WTC11 (cell line): ENCODE data around the gene ATF3. TPM values are rescaled to one million over a fixed set of nuclear protein-coding genes. Genes with fewer than 3 reads are reported as not detected.

ENCODE experiments used
- ATAC-seq: fragments of 200-7000 bp; cut with Tn5 transposase; 2 replicates; pipeline ENCODE4 v1.10.0; 2021; ENCODE audit warnings: mild to moderate bottlenecking, moderate library complexity
- Bru-seq: library from RNA; stranded (reverse); fragments of 400-500 nt; gene quantifications from one replicate; lab custom pipeline; 2021; lab: Mats Ljungman, UMichigan
- CTCF ChIA-PET: fragments of 300-600 bp; sonication (Branson Sonifier 250); formaldehyde crosslinking; loops from one replicate; lab custom pipeline; 2021; ENCODE audit warnings: antibody characterized with exemption; lab: Charles Lee
- POLR2A ChIA-PET: fragments of 350-600 bp; sonication (Branson Sonifier 250); formaldehyde crosslinking; loops from one replicate; lab custom pipeline; 2021; ENCODE audit warnings: antibody characterized with exemption; lab: Charles Lee
- DNase-seq: peaks from one replicate; pipeline ENCODE4 v3.0.0; 2021; ENCODE audit warnings: low spot score
- H3K27ac Mint-ChIP-seq: 2 replicates; pipeline ENCODE4 v1.8.0; 2021; ENCODE audit warnings: mixed read lengths
- H3K27me3 Mint-ChIP-seq: 2 replicates; pipeline ENCODE4 v1.8.0; 2021; ENCODE audit warnings: low read depth, mild to moderate bottlenecking, moderate library complexity, mixed read lengths
- H3K36me3 Mint-ChIP-seq: 2 replicates; pipeline ENCODE4 v1.8.0; 2021; ENCODE audit warnings: mixed read lengths
- H3K4me1 Mint-ChIP-seq: 2 replicates; pipeline ENCODE4 v1.8.0; 2022; ENCODE audit warnings: mixed read lengths
- H3K4me3 Mint-ChIP-seq: 2 replicates; pipeline ENCODE4 v1.8.0; 2021; ENCODE audit warnings: mild to moderate bottlenecking, moderate library complexity, mixed read lengths
- H3K9me3 Mint-ChIP-seq: 2 replicates; pipeline ENCODE4 v1.8.0; 2021; ENCODE audit warnings: mixed read lengths
- ARID4B ChIP-seq: sonication (generic); formaldehyde crosslinking; IDR thresholded peaks from 2 replicates; pipeline ENCODE4 v1.8.0; 2023; ENCODE audit warnings: missing genetic modification reagents, mild to moderate bottlenecking, borderline replicate concordance
- CDX4 ChIP-seq: fragments of 250-450 bp; sonication (Bioruptor Pico); IDR thresholded peaks from 2 replicates; pipeline ENCODE4 v1.9.0; 2021; ENCODE audit warnings: moderate library complexity, mild to moderate bottlenecking, inconsistent platforms, borderline replicate concordance
- EMX1 ChIP-seq: fragments of 250-450 bp; sonication (Bioruptor Pico); IDR thresholded peaks from 2 replicates; pipeline ENCODE4 v1.8.0; 2021; ENCODE audit warnings: mild to moderate bottlenecking
- FOXK1 ChIP-seq: sonication (generic); formaldehyde crosslinking; IDR thresholded peaks from 2 replicates; pipeline ENCODE4 v1.8.0; 2022; ENCODE audit warnings: mild to moderate bottlenecking, moderate library complexity, missing genetic modification reagents
- HMGA2 ChIP-seq: fragments of 250-450 bp; sonication (Bioruptor Pico); IDR thresholded peaks from 2 replicates; pipeline ENCODE4 v1.4.0; 2021; ENCODE audit warnings: mild to moderate bottlenecking, moderate library complexity
- MLX ChIP-seq: sonication (generic); formaldehyde crosslinking; IDR thresholded peaks from 2 replicates; pipeline ENCODE4 v1.8.1; 2023; ENCODE audit warnings: mild to moderate bottlenecking, missing genetic modification reagents, moderate library complexity
- NFATC4 ChIP-seq: fragments of 250-450 bp; sonication (Bioruptor Pico); IDR thresholded peaks from 2 replicates; pipeline ENCODE4 v1.9.0; 2021; ENCODE audit warnings: mild to moderate bottlenecking
- NFYB ChIP-seq: sonication (generic); formaldehyde crosslinking; conservative IDR thresholded peaks from 2 replicates; pipeline ENCODE4 v1.8.0; 2022; ENCODE audit warnings: low read depth, missing genetic modification reagents
- OVOL2 ChIP-seq: fragments of 250-450 bp; sonication (Bioruptor Pico); IDR thresholded peaks from 2 replicates; pipeline ENCODE4 v1.9.0; 2021; ENCODE audit warnings: mild to moderate bottlenecking, borderline replicate concordance
- SMAD3 ChIP-seq: sonication (generic); formaldehyde crosslinking; IDR thresholded peaks from 2 replicates; pipeline ENCODE4 v1.8.0; 2022; ENCODE audit warnings: missing genetic modification reagents, mild to moderate bottlenecking, borderline replicate concordance
- SMAD4 ChIP-seq: sonication (generic); formaldehyde crosslinking; IDR thresholded peaks from 2 replicates; pipeline ENCODE4 v1.8.0; 2022; ENCODE audit warnings: mild to moderate bottlenecking, missing genetic modification reagents
- TCF7 ChIP-seq: sonication (generic); formaldehyde crosslinking; IDR thresholded peaks from 2 replicates; pipeline ENCODE4 v1.8.0; 2022; ENCODE audit warnings: mild to moderate bottlenecking, low read depth, missing genetic modification reagents, moderate library complexity
- ZBTB21 ChIP-seq: sonication (generic); formaldehyde crosslinking; IDR thresholded peaks from 2 replicates; pipeline ENCODE4 v1.8.1; 2023; ENCODE audit warnings: mild to moderate bottlenecking, missing genetic modification reagents, borderline replicate concordance
- ZNF232 ChIP-seq: sonication (generic); formaldehyde crosslinking; IDR thresholded peaks from 2 replicates; pipeline ENCODE4 v1.8.0; 2022; ENCODE audit warnings: mild to moderate bottlenecking, missing genetic modification reagents
- long read RNA-seq, 3 experiments: library from RNA in 1 of 3; library from capped mRNA in 1 of 3; library from polyadenylated mRNA in 1 of 3; unstranded in 2 of 3; stranded (forward) in 1 of 3; transcript quantifications; one replicate each; pipeline ENCODE4 v2.0.0, GENCODE V29; 2021
- total RNA-seq: library from RNA; stranded (reverse); gene quantifications from 3 replicates; pipeline ENCODE4 v1.2.3, GENCODE V29; 2021
- TF ChIP-seq, protein P1 (sequence below): sonication (generic); formaldehyde crosslinking; IDR thresholded peaks from 2 replicates; pipeline ENCODE4 v1.8.1; 2022; ENCODE audit warnings: mild to moderate bottlenecking, moderate library complexity, missing genetic modification reagents
- TF ChIP-seq, protein P2 (sequence below): sonication (generic); formaldehyde crosslinking; IDR thresholded peaks from 2 replicates; pipeline ENCODE4 v1.8.0; 2022; ENCODE audit warnings: missing genetic modification reagents
- TF ChIP-seq, protein P3 (sequence below): sonication (generic); formaldehyde crosslinking; IDR thresholded peaks from 2 replicates; pipeline ENCODE4 v1.8.0; 2023; ENCODE audit warnings: mild to moderate bottlenecking, missing genetic modification reagents
- TF ChIP-seq, protein P4 (sequence below): sonication (generic); formaldehyde crosslinking; IDR thresholded peaks from 2 replicates; pipeline ENCODE4 v1.8.0; 2023; ENCODE audit warnings: missing genetic modification reagents
- TF ChIP-seq, protein P5 (sequence below): fragments of 200-600 bp; IDR thresholded peaks from 2 replicates; pipeline ENCODE4 v1.8.0; 2022; ENCODE audit warnings: antibody characterized with exemption

ATF3 gene
- 12.5 to 19.4 TPM (median 14.6 TPM) in 3 replicates for total RNA-seq
- Bru-seq, nascent RNA: percentile 55 among the genes with signal in this experiment
- long read RNA-seq, experiment 1, transcript ATF3-202 (4 exons, 2,033 nt): major isoform, 9 of 11 reads
- long read RNA-seq, experiment 1, partial matches to known transcripts: 0 of 11 reads
- long read RNA-seq, experiment 1, other reads (novel, unspliced or antisense): 2 of 11 reads
- long read RNA-seq, experiment 2, transcript ATF3-202 (4 exons, 2,033 nt): major isoform, 8 of 14 reads
- long read RNA-seq, experiment 2, partial matches to known transcripts: 2 of 14 reads
- long read RNA-seq, experiment 2, other reads (novel, unspliced or antisense): 4 of 14 reads
- long read RNA-seq, experiment 3: 0 reads

DNA sequence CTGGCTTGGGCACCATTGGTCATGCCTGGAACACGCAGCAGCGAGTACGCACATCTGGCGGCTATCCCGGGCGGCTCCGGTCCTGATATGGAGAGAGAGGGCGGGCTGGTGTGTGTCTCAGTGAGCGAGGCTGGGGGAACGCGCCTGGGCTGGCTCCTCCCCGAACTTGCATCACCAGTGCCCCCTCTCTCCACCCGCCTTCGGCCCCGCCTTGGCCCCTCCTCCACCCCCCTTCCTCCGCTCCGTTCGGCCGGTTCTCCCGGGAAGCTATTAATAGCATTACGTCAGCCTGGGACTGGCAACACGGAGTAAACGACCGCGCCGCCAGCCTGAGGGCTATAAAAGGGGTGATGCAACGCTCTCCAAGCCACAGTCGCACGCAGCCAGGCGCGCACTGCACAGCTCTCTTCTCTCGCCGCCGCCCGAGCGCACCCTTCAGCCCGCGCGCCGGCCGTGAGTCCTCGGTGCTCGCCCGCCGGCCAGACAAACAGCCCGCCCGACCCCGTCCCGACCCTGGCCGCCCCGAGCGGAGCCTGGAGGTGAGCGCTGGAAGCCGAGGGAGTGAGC, at the start of gene ATF3:
Gene ATF3 (plus strand): TSS at position 370 of the 567 bp plus-strand sequence. CDS start 6,261 bp downstream, outside the sequence.
- no peaks in the 10 kb centered on the region for H3K36me3 Mint-ChIP-seq
- H3K27ac Mint-ChIP-seq: peak within 1 kb of the TSS; percentile 49; the same call in 1 of the 2 replicates
- DNase-seq (peak; percentile 99), ATAC-seq (peak; percentile 84)
- H3K27me3 Mint-ChIP-seq: peaks cover 63% of the 10 kb centered on the region
- peak within 1 kb of the TSS; percentile 89 for H3K4me3 Mint-ChIP-seq
- ChIA-PET POLR2A (interaction anchor here (0.5 to 3.0 kb wide), 51 partner anchors 11 to 1067 kb away, joined by 3 to 52 read pairs (median 4); partner anchors contain the start of genes ANGEL2, DTL, FLVCR1 and INTS7), CTCF (interaction anchor here (0.6 to 2.3 kb wide), 18 partner anchors 11 to 351 kb away, joined by 3 to 21 read pairs (median 4); partner anchors contain the start of genes BATF3, NSL1 and TATDN3)
- peaks cover 63% of the 10 kb centered on the region for H3K4me1 Mint-ChIP-seq
- H3K9me3 Mint-ChIP-seq: no peaks in the 10 kb centered on the region
- TF ChIP-seq MLX (0 out of 2 replicates have a peak, but pooled peaks have one; percentile 33), NFATC4 (CRISPR knock-in tag) (peak; percentile 83), HMGA2 (no peak), TCF7 (no peak), NFYB (CRISPR knock-in tag) (no peak), SMAD3 (0 out of 2 replicates have a peak, but pooled peaks have one; percentile 17), FOXK1 (CRISPR knock-in tag) (peak; percentile 90), CDX4 (CRISPR knock-in tag) (no peak), ARID4B (CRISPR knock-in tag) (peak; percentile 23; the same call in 1 of the 2 replicates), OVOL2 (CRISPR knock-in tag) (no peak), ZBTB21 (CRISPR knock-in tag) (peak; percentile 83; the same call in 1 of the 2 replicates), ZNF232 (peak; percentile 87; the same call in 1 of the 2 replicates), SMAD4 (CRISPR knock-in tag) (no peak), EMX1 (CRISPR knock-in tag) (no peak)
- TF ChIP-seq, protein P1, sequence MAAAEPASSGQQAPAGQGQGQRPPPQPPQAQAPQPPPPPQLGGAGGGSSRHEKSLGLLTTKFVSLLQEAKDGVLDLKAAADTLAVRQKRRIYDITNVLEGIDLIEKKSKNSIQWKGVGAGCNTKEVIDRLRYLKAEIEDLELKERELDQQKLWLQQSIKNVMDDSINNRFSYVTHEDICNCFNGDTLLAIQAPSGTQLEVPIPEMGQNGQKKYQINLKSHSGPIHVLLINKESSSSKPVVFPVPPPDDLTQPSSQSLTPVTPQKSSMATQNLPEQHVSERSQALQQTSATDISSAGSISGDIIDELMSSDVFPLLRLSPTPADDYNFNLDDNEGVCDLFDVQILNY (CRISPR knock-in tag): 0 out of 2 replicates have a peak, but pooled peaks have one; percentile 46
- TF ChIP-seq, protein P2, sequence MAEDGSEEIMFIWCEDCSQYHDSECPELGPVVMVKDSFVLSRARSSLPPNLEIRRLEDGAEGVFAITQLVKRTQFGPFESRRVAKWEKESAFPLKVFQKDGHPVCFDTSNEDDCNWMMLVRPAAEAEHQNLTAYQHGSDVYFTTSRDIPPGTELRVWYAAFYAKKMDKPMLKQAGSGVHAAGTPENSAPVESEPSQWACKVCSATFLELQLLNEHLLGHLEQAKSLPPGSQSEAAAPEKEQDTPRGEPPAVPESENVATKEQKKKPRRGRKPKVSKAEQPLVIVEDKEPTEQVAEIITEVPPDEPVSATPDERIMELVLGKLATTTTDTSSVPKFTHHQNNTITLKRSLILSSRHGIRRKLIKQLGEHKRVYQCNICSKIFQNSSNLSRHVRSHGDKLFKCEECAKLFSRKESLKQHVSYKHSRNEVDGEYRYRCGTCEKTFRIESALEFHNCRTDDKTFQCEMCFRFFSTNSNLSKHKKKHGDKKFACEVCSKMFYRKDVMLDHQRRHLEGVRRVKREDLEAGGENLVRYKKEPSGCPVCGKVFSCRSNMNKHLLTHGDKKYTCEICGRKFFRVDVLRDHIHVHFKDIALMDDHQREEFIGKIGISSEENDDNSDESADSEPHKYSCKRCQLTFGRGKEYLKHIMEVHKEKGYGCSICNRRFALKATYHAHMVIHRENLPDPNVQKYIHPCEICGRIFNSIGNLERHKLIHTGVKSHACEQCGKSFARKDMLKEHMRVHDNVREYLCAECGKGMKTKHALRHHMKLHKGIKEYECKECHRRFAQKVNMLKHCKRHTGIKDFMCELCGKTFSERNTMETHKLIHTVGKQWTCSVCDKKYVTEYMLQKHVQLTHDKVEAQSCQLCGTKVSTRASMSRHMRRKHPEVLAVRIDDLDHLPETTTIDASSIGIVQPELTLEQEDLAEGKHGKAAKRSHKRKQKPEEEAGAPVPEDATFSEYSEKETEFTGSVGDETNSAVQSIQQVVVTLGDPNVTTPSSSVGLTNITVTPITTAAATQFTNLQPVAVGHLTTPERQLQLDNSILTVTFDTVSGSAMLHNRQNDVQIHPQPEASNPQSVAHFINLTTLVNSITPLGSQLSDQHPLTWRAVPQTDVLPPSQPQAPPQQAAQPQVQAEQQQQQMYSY (CRISPR knock-in tag): no peak
- TF ChIP-seq, protein P3, sequence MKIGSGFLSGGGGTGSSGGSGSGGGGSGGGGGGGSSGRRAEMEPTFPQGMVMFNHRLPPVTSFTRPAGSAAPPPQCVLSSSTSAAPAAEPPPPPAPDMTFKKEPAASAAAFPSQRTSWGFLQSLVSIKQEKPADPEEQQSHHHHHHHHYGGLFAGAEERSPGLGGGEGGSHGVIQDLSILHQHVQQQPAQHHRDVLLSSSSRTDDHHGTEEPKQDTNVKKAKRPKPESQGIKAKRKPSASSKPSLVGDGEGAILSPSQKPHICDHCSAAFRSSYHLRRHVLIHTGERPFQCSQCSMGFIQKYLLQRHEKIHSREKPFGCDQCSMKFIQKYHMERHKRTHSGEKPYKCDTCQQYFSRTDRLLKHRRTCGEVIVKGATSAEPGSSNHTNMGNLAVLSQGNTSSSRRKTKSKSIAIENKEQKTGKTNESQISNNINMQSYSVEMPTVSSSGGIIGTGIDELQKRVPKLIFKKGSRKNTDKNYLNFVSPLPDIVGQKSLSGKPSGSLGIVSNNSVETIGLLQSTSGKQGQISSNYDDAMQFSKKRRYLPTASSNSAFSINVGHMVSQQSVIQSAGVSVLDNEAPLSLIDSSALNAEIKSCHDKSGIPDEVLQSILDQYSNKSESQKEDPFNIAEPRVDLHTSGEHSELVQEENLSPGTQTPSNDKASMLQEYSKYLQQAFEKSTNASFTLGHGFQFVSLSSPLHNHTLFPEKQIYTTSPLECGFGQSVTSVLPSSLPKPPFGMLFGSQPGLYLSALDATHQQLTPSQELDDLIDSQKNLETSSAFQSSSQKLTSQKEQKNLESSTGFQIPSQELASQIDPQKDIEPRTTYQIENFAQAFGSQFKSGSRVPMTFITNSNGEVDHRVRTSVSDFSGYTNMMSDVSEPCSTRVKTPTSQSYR (CRISPR knock-in tag): peak; percentile 50; the same call in 1 of the 2 replicates
- TF ChIP-seq, protein P4, sequence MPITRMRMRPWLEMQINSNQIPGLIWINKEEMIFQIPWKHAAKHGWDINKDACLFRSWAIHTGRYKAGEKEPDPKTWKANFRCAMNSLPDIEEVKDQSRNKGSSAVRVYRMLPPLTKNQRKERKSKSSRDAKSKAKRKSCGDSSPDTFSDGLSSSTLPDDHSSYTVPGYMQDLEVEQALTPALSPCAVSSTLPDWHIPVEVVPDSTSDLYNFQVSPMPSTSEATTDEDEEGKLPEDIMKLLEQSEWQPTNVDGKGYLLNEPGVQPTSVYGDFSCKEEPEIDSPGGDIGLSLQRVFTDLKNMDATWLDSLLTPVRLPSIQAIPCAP: no peak
- TF ChIP-seq, protein P5, sequence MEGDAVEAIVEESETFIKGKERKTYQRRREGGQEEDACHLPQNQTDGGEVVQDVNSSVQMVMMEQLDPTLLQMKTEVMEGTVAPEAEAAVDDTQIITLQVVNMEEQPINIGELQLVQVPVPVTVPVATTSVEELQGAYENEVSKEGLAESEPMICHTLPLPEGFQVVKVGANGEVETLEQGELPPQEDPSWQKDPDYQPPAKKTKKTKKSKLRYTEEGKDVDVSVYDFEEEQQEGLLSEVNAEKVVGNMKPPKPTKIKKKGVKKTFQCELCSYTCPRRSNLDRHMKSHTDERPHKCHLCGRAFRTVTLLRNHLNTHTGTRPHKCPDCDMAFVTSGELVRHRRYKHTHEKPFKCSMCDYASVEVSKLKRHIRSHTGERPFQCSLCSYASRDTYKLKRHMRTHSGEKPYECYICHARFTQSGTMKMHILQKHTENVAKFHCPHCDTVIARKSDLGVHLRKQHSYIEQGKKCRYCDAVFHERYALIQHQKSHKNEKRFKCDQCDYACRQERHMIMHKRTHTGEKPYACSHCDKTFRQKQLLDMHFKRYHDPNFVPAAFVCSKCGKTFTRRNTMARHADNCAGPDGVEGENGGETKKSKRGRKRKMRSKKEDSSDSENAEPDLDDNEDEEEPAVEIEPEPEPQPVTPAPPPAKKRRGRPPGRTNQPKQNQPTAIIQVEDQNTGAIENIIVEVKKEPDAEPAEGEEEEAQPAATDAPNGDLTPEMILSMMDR: no peak
